HCT116 (cell line): ENCODE results near the gene TMC2. TPM values are rescaled to one million over a fixed set of nuclear protein-coding genes. Genes with fewer than 3 reads are reported as not detected.

ENCODE experiments used
- ATAC-seq: fragments of 200-7000 bp; cut with Tn5 transposase; 2 replicates; pipeline ENCODE4 v1.9.1; 2020; ENCODE audit warnings: mild to moderate bottlenecking, moderate library complexity
- BruUV-seq: library from RNA; stranded (reverse); fragments of 400-500 nt; replicated peaks from 2 replicates; lab custom pipeline; 2021; lab: Mats Ljungman, UMichigan
- CTCF ChIA-PET: fragments of 300-600 bp; sonication (Branson Sonifier 250); formaldehyde crosslinking; loops from one replicate; lab custom pipeline; 2021; ENCODE audit warnings: antibody characterized with exemption; lab: Charles Lee
- POLR2A ChIA-PET: fragments of 300-600, 350-600 bp; sonication (Branson Sonifier 250); formaldehyde crosslinking; loops from one replicate; lab custom pipeline; 2021; ENCODE audit warnings: antibody characterized with exemption; lab: Charles Lee
- RAD21 ChIA-PET, 2 experiments: fragments of 300-600 bp; sonication (Branson Sonifier 250); formaldehyde crosslinking; loops; one replicate each; lab custom pipeline; 2023; ENCODE audit warnings: low total read pairs in 2 of 2; ENCODE audit not compliant: uncharacterized antibody in 2 of 2, unreplicated experiment in 2 of 2, low non-redundant PET in 1 of 2; lab: Charles Lee
- DNase-seq: peaks from one replicate; pipeline ENCODE4 v3.0.0-alpha.2; 2010; ENCODE audit warnings: low read depth, low spot score
- H2AFZ ChIP-seq: fragments of 200-600 bp; shearing (Covaris generic), sonication (generic); 2 replicates; pipeline ENCODE4 v1.6.1; 2017; ENCODE audit warnings: low read depth, mixed run types, mixed read lengths, antibody characterized with exemption, low read length; ENCODE audit not compliant: poor library complexity, severe bottlenecking
- H3K27ac ChIP-seq: 2 replicates; pipeline ENCODE4 v1.5.1; 2012; ENCODE audit warnings: low read depth, low read length
- H3K27me3 ChIP-seq: fragments of 200-600 bp; sonication (generic); 2 replicates; pipeline ENCODE4 v1.6.1; 2016; ENCODE audit warnings: mixed run types, low read length, mixed read lengths; ENCODE audit not compliant: insufficient read depth
- H3K36me3 ChIP-seq, 2 experiments: fragments of 200-500 bp in 1 of 2; fragments of 200-600 bp in 1 of 2; sonication (Bioruptor generic) in 1 of 2; sonication (generic) in 1 of 2; 2 replicates each; pipeline versions ENCODE4 v1.5.1 to v1.6.1; 2014 to 2016; ENCODE audit warnings: low read length in 2 of 2, inconsistent platforms in 1 of 2, mixed read lengths in 1 of 2, mixed run types in 1 of 2; ENCODE audit not compliant: insufficient read depth in 2 of 2, control insufficient read depth in 1 of 2
- H3K4me1 ChIP-seq, 2 experiments: fragments of 200-600 bp in 1 of 2; sonication (generic) in 1 of 2; 2 replicates each; pipeline versions ENCODE4 v1.5.1 to v1.6.1; 2012 to 2017; ENCODE audit warnings: low read length in 2 of 2, inconsistent platforms in 1 of 2, mild to moderate bottlenecking in 1 of 2, mixed read lengths in 1 of 2, mixed run types in 1 of 2, moderate library complexity in 1 of 2; ENCODE audit not compliant: insufficient read depth in 2 of 2, control insufficient read depth in 1 of 2
- H3K4me2 ChIP-seq: fragments of 200-600 bp; sonication (generic); 2 replicates; pipeline ENCODE4 v1.6.1; 2017; ENCODE audit warnings: mixed run types, low read length, mixed read lengths
- H3K4me3 ChIP-seq, 2 experiments: fragments of 200-600 bp in 1 of 2; sonication (generic) in 1 of 2; replicated peaks in 1 of 2; 2 replicates each; pipeline ENCODE4 v1.5.1; 2011 to 2016; ENCODE audit warnings: low read length in 2 of 2, control low read depth in 1 of 2, low read depth in 1 of 2, mild to moderate bottlenecking in 1 of 2, mixed read lengths in 1 of 2, mixed run types in 1 of 2
- H3K79me2 ChIP-seq: fragments of 200-600 bp; sonication (generic); 2 replicates; pipeline ENCODE4 v1.6.1; 2017; ENCODE audit warnings: mild to moderate bottlenecking, mixed run types, low read length, moderate library complexity, mixed read lengths; ENCODE audit not compliant: insufficient read depth
- H3K9ac ChIP-seq: fragments of 200-600 bp; sonication (generic); 2 replicates; pipeline ENCODE4 v1.6.1; 2016; ENCODE audit warnings: low read length, mixed read lengths
- H3K9me2 ChIP-seq: fragments of 200-600 bp; sonication (generic), shearing (Covaris generic); 2 replicates; pipeline ENCODE4 v1.6.1; 2017; ENCODE audit warnings: mixed run types, mild to moderate bottlenecking, moderate library complexity; ENCODE audit not compliant: insufficient read depth
- H3K9me3 ChIP-seq, 2 experiments: fragments of 200-500 bp in 1 of 2; fragments of 200-600 bp in 1 of 2; sonication (Bioruptor generic) in 1 of 2; sonication (generic) in 1 of 2; 2 replicates each; pipeline ENCODE4 v1.6.1; 2014 to 2017; ENCODE audit warnings: low read length in 2 of 2, mixed read lengths in 2 of 2, inconsistent platforms in 1 of 2, low read depth in 1 of 2, mild to moderate bottlenecking in 1 of 2, mixed run types in 1 of 2, moderate library complexity in 1 of 2; ENCODE audit not compliant: control insufficient read depth in 1 of 2, insufficient read depth in 1 of 2
- H4K20me1 ChIP-seq: fragments of 200-600 bp; sonication (generic), shearing (Covaris generic); 2 replicates; pipeline ENCODE4 v1.6.1; 2017; ENCODE audit warnings: mixed run types, mild to moderate bottlenecking, moderate library complexity; ENCODE audit not compliant: insufficient read depth
- ATF3 ChIP-seq: IDR thresholded peaks from 2 replicates; pipeline ENCODE4 v1.6.1; 2012
- CBX3 ChIP-seq: IDR thresholded peaks from 2 replicates; pipeline ENCODE4 v1.6.1; 2012; ENCODE audit warnings: low read depth
- CTCF ChIP-seq, 3 experiments: fragments of 200-600 bp in 1 of 3; sonication (generic) in 1 of 3; IDR thresholded peaks in 2 of 3; conservative IDR thresholded peaks in 1 of 3; 2 replicates each; pipeline ENCODE4 v1.5.1; 2012 to 2017; ENCODE audit warnings: low read depth in 2 of 3, low read length in 2 of 3, antibody characterized with exemption in 1 of 3, borderline replicate concordance in 1 of 3, control low read depth in 1 of 3, mild to moderate bottlenecking in 1 of 3, mixed read lengths in 1 of 3, mixed run types in 1 of 3, moderate library complexity in 1 of 3; ENCODE audit not compliant: insufficient read depth in 1 of 3
- EZH2 ChIP-seq: fragments of 200-600 bp; sonication (generic); IDR thresholded peaks from 2 replicates; pipeline ENCODE4 v1.6.1; 2017; ENCODE audit warnings: antibody characterized with exemption, mixed run types
- EZH2phosphoT487 ChIP-seq: fragments of 200-600 bp; IDR thresholded peaks from 2 replicates; pipeline ENCODE4 v1.6.1; 2018; ENCODE audit warnings: antibody characterized with exemption, borderline replicate concordance
- SIN3A ChIP-seq: IDR thresholded peaks from 2 replicates; pipeline ENCODE4 v1.6.1; 2012; ENCODE audit warnings: low read depth
- ZFX ChIP-seq: fragments of 450-650 bp; IDR thresholded peaks from 2 replicates; pipeline ENCODE4 v1.6.1; 2017
- ZNF274 ChIP-seq: fragments of 200-500 bp; sonication (Bioruptor generic); IDR thresholded peaks from 2 replicates; pipeline ENCODE4 v1.6.1; 2014; ENCODE audit warnings: mild to moderate bottlenecking, low read depth, low read length, inconsistent platforms
- intact Hi-C: fragments of 100-400 bp; cut with micrococcal nuclease; formaldehyde crosslinking; loops from 2 replicates; pipeline ENCODE4 v1.10.0; 2022
- total RNA-seq: library from RNA; stranded (reverse); gene quantifications from one replicate; pipeline ENCODE4 v1.2.1, GENCODE V29; 2021; ENCODE audit not compliant: unreplicated experiment

The TMC2 gene
- total RNA-seq, 1 experiment from 2014 or later = not detected

- Histone ChIP-seq H3K9me3 (no peaks in the 10 kb centered on the region), H3K27me3 (no peaks in the 10 kb centered on the region), H3K9me2 (no peaks in the 10 kb centered on the region), H3K9ac (peak overlapping the region; percentile 96), H3K27ac (peak overlapping the region; percentile 99), H3K4me3 (peak overlapping the region; percentile 98 to 100), H3K79me2 (peaks cover 81% of the 10 kb centered on the region), H4K20me1 (peaks cover 45% of the 10 kb centered on the region; the same call in 1 of the 2 replicates), H3K36me3 (peaks cover 45 to 54% of the 10 kb centered on the region in 2 experiments), H2AFZ (no peak overlapping the region), H3K4me2 (peak overlapping the region; percentile 99), H3K4me1 (peaks cover 8 to 21% of the 10 kb centered on the region in 2 experiments; a peak in 3 of 4 replicates)
- intact Hi-C loops = no loop called here
- BruUV-seq = no TSS peak
- ATAC-seq (no peak), DNase-seq (no peak)
- ChIA-PET CTCF (no interaction called here), RAD21 (no interaction called here), POLR2A (interaction anchor here (0.9 to 2.7 kb wide), 8 partner anchors 10 to 446 kb away, joined by 3 to 28 read pairs (median 4); partner anchors contain the start of gene IDH3B)
- no peak for TF ChIP-seq CTCF (IDR thresholded peaks at IDR 0.05 in 2 of 3, conservative IDR thresholded peaks at IDR 0.05 in 1 of 3; ENCODE audit: borderline replicate concordance in 1 of 3, insufficient read depth in 1 of 3, low read depth in 2 of 3, low read length in 2 of 3)
These were observed 117.4 kb downstream of the TMC2 start for GRCh38 chr20:2653556-2654383.

GRCh38 chr20:2654384-2654822 lies 118.0 kb downstream of the TMC2 start:
- Histone ChIP-seq H3K36me3 (peaks cover 45 to 56% of the 10 kb centered on the region in 2 experiments), H3K4me1 (peaks cover 8 to 21% of the 10 kb centered on the region in 2 experiments; a peak in 3 of 4 replicates), H2AFZ (no peak overlapping the region), H3K9me3 (no peaks in the 10 kb centered on the region), H3K79me2 (peaks cover 81% of the 10 kb centered on the region)
- intact Hi-C loops = no loop called here
- no TSS peak for BruUV-seq
- RAD21 ChIA-PET = no interaction called here
- TF ChIP-seq ZNF274 = no peak
- TF ChIP-seq SIN3A = no peak
- TF ChIP-seq ZFX = no peak
- TF ChIP-seq CBX3 = no peak
- no peak for TF ChIP-seq ATF3
- TF ChIP-seq EZH2 = no peak
- no peak for TF ChIP-seq EZH2phosphoT487
- TF ChIP-seq, all 23 proteins: peak for 0
- ChIA-PET POLR2A (interaction anchor here (1.4 kb wide), 1 partner anchor 10 kb away, joined by 4 read pairs; the partner anchor contains the start of gene IDH3B), CTCF (no interaction called here)
- Histone ChIP-seq H3K27me3 (no peaks in the 10 kb centered on the region), H3K4me2 (peak overlapping the region; percentile 99), H3K9ac (peak overlapping the region; percentile 96), H4K20me1 (peaks cover 51% of the 10 kb centered on the region; the same call in 1 of the 2 replicates), H3K4me3 (peak overlapping the region; percentile 98 to 100), H3K9me2 (no peaks in the 10 kb centered on the region), H3K27ac (peak overlapping the region; percentile 99)
- ATAC-seq = no peak
- DNase-seq = no peak
